GM19452 (cell line): ENCODE measurements around the gene HFE.
"Not testable (repeated sequence)": the region's sequence is repeated elsewhere in the genome, so short reads cannot be mapped to it uniquely, and the experiment has no call there.

Experiments used
- ATAC-seq: cut with Tn5 transposase; IDR thresholded peaks from one replicate; pipeline ENCODE4 v1.9.1; 2021; ENCODE audit not compliant: unreplicated experiment

The HFE gene, protein sequence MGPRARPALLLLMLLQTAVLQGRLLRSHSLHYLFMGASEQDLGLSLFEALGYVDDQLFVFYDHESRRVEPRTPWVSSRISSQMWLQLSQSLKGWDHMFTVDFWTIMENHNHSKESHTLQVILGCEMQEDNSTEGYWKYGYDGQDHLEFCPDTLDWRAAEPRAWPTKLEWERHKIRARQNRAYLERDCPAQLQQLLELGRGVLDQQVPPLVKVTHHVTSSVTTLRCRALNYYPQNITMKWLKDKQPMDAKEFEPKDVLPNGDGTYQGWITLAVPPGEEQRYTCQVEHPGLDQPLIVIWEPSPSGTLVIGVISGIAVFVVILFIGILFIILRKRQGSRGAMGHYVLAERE

DNA sequence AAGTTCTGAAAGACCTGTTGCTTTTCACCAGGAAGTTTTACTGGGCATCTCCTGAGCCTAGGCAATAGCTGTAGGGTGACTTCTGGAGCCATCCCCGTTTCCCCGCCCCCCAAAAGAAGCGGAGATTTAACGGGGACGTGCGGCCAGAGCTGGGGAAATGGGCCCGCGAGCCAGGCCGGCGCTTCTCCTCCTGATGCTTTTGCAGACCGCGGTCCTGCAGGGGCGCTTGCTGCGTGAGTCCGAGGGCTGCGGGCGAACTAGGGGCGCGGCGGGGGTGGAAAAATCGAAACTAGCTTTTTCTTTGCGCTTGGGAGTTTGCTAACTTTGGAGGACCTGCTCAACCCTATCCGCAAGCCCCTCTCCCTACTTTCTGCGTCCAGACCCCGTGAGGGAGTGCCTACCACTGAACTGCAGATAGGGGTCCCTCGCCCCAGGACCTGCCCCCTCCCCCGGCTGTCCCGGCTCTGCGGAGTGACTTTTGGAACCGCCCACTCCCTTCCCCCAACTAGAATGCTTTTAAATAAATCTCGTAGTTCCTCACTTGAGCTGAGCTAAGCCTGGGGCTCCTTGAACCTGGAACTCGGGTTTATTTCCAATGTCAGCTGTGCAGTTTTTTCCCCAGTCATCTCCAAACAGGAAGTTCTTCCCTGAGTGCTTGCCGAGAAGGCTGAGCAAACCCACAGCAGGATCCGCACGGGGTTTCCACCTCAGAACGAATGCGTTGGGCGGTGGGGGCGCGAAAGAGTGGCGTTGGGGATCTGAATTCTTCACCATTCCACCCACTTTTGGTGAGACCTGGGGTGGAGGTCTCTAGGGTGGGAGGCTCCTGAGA is at the start of gene HFE:
HFE (plus strand) TSS at position 146 of the 832 bp plus-strand sequence; CDS start at position 158, 12 bp downstream.
- no peak for ATAC-seq

DNA sequence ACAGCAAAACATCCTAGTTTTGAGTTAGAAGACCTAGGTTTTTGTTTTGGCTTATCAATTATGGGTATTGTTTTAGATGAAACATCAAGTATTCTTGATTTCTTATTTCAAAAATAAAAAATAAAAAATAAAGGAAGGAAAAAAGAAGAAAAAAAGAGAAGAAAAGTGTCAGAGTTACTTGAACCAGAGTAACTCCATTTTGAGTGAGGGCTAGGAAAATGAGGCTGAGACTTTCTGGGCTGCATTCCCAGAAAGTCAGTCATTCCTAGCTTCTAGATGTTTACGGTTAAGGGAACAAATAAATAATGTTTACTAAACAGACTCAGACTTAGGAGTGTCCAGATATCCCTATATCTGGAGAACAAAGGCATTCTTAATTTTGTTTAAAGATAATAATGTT is 45.3 kb upstream of the HFE start:
- no peak for ATAC-seq

DNA sequence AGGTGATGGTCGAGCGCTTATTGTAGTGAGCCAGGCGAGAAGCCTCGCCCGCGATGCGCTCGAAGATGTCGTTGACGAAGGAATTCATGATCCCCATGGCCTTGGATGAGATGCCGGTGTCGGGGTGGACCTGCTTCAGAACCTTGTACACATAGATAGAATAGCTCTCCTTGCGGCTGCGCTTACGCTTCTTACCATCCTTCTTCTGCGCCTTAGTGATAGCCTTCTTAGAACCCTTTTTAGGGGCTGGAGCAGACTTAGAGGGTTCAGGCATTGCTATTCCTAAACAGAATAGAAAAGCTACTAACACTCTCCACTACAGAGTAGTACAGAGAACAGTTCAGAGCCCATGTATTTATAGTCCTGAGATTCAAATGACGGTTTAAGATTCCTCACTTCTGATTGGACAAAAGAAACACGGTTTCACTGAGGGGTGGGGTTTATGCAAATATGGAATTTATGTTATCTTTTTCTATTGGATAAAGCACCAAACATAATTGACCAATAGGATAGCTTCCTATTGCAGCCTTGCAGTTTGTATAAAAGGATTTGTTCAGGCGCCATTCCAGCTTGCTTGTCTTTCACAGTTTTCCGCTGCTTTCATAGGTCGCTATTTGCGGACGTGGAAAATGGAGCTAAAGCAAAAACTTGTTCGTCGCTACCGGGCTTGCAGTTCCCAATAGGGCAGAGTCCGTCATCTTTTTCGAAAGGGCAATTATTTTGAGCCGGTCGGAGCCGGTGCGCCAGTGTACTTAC is 43.7 kb upstream of the HFE start:
- ATAC-seq, result peak; percentile 62

DNA sequence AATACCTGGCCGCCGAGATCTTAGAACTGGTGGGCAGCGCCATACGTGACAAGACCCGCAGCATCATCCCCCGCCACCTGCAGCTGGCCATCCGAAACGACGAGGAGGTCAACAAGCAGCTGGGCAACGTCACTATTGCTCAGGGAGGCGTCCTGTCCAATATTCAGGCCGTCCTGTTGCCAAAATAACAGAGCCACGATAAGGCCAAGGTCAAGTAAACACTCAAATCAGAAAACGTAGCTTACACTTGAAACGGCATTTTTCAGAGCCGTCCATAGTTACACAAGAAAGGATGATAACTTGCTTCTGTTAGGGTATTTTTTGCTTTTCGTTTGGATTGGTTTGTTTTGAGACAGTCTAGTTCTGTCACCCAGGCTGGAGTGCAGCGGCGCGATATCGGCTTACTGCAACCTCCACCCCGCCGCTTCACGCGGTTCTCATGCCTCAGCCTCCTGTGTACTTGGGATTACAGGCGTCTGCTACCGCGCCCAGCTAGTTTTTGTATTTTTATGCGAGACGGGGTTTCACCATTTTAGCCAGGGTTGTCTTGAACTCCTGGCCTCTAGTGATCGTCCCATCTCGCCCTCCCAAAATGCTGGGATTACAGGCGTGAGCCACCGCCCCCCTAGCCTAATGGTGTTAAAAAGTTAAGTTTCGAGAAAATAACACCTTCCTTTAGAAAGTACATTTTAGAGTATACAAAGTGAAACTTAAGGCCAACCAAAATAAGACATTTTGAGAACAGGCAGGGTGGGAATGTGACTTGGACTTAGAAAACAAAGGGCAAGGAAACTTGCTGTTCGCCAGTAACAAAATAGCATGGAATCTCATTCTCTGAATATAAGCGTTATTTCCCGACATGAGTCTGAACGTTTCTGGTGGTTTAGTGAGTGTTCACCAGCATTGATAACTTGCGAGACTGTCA is 42.8 kb upstream of the HFE start:
- ATAC-seq, result peak; percentile 19

DNA sequence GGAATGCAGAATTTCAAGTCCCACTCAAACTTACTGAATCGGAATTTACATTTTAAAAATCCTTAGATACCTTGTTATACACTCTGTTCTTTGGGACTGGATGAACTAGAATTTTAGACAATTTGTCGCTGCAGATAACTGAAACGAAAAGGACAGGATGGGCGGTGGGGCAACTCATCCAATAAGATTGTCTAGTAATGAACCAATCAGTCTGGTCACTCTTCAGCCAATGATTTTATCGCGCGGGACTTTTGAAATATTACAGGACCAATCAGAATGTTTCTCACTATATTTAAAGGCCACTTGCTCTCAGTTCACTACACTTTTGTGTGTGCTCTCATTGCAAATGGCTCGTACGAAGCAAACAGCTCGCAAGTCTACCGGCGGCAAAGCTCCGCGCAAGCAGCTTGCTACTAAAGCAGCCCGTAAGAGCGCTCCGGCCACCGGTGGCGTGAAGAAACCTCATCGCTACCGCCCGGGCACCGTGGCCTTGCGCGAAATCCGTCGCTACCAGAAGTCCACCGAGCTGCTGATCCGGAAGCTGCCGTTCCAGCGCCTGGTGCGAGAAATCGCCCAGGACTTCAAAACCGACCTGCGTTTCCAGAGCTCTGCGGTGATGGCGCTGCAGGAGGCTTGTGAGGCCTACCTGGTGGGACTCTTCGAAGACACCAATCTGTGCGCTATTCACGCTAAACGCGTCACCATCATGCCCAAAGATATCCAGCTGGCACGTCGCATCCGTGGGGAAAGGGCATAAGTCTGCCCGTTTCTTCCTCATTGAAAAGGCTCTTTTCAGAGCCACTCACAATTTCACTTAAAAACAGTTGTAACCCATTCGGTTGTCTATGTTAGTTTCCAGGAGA is 41.9 kb upstream of the HFE start:
- ATAC-seq, result peak; percentile 51

DNA sequence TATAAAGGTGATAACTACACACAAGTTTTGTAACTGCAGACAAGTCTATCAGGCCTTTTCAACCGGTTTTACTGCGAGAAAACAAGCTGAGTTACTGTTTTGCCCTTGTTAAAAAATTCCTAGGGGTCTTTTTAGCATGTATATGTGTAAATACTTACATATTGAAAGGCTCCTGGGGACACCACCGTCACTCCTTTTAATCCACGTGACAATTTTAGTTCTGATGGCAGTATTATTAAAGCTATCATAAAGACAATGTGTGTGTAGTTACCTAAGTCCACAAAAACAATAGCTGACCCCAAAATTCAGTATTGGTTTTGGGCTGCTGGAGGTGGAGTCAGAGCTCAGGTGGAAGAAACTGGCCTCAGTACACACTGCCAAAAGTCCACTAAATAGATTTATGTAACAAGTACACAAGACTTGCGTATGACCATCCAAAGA is 41.3 kb upstream of the HFE start:
- no peak for ATAC-seq

DNA sequence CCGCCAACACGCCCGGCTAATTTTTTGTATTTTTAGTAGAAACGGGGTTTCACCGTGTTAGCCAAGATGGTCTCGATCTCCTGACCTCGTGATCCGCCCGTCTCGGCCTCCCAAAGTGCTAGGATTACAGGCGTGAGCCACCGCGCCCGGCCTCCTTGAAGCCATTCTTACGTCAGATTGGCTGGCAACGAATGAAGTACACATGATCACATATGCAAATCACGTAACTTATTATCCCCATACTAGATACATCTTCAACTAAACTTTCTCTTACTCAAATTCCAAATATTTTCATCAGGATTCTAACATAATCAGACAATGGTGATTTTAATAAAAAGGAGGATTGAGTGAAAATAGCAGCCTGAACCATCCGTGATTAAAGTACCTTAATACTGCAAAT is 39.9 kb upstream of the HFE start:
- not testable (repeated sequence) for ATAC-seq

DNA sequence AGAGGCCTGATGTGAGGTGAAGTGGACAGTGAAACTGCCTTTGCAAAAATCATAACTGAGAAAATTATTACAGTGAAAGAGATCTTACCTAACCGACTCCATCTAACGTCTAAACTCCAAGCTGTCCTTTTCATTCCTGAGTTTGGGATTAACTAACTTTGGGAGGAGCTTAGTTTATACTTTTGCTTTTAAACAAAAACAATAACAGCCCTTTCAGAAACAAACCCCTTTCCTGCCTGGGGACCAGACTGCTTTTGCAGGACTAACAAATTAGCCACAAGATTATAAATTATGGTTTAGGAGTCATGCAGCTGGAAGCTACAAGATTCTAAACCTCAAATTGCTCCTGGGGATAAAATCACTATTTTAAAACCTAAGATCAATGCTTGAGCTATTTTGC is 38.6 kb upstream of the HFE start:
- no peak for ATAC-seq

DNA sequence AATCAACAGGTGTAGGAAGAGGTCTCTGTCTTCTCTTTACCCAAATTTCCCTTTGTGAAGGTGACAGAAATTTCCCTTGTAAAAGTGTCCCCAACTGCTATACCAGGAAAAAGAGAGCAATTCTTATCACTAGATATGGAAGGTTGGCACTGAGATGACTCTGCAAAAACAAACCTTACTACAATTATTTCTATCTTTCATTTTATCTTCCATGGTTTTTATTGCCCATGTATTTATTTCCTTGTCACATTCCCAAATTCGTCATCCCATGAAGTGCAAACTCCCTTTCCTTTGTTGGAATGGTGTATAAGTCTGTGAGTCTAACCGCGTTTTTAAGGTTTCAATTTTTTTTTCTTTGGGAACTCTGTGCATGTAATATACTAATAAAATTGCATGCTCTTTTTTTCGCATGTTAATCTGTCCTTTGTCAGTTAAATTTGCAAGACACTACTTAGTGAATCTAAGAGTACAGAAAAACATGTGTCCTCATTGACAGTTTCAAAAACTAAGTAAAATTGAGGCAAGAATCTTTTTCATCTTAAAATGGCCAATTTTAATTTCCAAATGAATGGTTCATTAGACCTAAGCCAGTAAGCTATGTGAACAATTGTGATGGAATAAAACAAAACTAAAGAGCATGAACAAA is 35.4 kb upstream of the HFE start:
- no peak for ATAC-seq

DNA sequence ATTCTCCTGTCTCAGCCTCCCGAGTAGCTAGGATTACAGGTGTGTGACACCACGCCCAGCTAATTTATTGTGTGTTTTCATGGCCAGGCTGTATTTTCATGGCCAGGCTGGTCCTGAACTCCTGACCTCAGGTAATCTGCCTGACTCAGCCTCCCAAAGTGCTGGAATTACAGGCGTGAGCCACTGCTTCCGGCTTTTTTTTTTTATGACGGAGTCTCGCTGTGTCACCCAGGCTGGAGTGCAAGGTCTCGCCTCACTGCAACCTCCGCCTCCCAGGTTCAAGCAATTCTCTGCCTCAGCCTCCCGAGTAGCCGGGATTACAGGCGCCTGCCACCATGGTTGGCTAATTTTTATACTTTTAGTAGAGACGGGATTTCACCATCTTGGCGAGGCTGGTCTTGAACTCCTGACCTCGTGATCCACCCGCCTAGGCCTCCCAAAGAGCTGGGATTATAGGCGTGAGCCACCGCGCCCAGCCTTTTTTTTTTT is 34.4 kb upstream of the HFE start:
- not testable (repeated sequence) for ATAC-seq

DNA sequence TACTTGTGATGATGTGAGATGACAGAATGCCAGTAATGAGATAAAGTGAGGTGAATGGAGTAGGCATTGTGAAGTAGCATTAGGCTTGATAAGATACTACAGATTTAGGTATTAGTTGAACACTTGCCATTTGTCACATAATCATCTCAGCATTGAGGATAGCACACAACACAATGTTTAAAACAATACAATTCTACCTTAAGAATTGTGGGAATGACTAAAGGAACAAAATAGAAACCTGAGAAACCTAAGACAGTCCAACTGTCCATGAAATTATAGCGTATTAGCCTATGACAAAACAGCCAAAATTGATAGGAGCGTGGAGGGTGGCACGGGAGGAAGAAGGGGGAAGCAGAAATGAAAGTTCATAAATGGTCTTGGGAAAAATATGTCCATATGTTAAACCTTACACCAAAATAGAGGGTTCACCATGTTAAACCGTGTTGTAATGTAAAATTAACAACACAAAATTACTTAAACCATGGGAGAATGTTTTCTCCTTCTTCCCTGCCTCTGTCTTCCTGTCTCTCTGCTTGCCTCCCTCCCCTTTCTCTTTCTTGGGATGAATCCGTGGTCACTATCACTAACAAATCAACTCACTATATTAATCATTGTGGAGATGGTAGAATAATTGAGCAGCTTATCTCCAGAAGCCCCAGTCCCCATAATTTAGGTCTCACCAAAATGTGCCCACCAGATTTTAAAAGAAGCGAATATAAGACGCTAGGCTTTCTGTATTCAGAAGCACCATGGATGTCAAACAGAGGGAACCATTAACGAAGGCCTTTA is 33.0 kb upstream of the HFE start:
- ATAC-seq, result no peak

DNA sequence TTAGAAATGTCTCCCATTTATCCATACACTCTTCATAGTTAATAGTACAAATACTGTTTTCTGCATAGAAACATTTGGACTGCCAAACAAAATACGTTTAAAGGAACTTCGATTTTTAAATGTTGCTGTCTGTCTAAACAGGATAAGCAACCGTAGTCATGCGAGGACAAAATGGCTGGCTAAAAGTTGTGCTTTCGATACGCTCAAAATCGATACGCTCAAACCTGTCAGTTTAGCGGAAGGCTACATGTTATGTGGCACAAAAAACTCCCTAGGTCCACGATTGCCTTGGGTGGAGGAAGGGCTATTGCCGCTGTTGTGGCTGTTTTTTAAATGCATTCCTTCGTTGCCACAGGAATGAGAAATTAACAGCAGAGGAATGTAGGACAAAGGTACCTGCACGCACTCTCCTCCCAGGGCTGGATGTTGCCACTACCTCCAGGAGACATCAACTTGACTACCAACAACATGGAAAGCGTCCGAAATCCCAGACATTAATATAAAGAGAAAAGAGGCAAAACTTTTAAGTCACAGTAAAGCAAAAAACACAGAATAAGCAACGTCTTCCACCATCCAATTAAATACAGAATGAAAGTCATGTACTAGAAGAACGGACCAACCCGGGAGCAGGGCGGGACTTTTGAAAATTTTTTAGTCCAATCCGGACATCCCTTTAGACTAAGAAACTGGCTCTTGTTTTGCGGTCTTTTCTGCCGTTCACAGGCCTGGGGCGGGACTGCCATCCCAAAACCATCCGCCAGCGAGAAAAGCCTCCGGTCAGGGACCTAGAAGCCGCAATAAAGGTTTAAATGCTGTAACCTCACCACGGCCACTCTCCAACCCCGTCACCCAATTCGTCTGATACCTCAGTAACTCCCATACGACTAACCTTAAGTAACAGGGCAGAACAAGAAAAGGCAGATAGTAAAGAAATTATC is 32.2 kb upstream of the HFE start:
- peak; percentile 50 for ATAC-seq

DNA sequence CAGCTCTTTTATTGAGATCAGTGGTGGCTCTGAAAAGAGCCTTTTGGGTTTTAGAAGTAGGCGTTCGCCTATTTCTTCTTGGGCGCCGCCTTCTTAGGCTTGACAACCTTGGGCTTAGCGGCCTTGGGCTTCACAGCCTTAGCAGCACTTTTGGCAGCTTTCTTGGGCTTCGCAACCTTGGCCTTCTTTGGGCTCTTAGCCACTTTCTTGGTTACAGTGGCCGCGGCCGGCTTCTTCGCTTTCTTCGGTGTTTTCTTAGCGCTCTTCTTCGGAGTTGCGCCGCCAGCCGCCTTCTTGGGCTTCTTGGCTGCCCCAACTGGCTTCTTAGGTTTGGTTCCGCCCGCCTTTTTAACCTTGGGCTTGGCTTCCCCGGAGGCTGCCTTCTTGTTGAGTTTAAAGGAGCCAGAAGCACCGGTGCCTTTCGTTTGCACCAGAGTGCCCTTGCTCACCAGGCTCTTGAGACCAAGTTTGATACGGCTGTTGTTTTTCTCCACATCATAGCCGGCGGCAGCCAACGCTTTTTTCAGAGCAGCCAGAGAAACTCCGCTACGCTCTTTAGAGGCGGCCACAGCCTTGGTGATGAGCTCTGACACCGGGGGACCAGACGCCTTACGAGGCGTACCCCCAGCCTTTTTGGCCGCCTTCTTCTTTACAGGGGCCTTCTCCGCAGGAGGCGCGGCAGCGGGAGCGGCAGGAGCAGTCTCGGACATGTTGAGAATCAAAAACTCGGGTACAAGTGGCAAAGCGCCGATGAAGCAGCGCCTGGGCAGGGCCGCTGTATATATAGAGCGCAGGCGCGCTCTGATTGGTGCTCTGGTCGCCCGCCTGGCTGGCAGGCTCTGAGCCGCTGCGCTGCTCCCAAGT is 31.3 kb upstream of the HFE start:
- peak; percentile 71 for ATAC-seq

DNA sequence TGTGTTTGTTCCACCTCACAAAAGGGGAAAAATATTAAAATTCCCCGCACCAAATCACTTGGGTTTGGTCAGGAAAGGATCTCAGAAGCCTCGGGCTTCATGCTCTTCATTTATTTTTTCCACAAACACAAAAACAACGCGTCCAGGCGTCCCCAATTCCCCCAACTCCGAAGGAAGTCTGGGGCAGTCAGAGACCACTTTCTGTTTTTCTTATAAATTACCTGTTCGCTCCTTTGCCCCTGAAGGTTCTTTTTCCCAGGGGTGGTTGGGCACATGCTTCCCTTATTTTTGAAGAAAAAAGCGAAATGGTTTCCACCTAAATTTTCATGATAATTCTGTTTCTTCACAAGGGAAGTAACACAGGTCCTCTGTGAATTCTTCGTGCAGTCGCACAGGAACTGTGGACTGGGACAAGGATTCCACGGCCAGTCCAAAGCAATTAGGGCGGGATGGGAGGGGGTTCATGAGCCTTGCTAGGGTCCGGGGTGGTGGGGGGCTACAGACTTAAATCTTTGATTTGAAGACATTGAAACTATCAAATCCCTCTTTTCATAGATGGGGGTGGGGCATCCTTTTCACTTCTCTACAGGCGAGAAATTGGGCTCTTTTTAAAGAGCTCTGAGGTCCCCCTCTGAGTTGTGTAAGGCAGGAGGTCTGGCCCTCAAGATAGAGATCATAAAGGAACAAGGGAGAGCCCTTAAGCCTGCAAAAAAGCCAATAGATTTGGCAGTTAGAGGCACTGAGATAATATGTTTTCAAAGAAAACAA is 30.5 kb upstream of the HFE start:
- no peak for ATAC-seq

DNA sequence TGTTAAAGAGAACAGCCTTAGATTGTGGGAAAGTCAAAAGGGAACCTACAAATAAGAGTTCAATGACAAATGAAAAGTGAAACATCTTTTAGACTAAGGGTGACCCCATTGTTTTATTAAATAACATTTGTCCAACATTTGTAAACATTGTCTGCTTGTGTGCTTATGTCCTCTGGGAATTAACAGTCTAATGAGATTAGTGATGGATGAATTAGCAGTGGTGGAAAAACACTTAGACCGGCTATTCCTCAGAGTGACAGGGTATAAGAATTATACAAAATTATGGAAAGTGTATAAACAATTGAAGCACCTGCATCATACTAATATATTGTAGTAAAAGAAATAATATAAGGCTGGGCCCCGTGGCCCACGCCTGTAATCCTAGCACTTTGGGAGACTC is 29.3 kb upstream of the HFE start:
- ATAC-seq, result no peak
